ENCODE results near the gene PKN2.
"Not testable (repeated sequence)": the region's sequence is repeated elsewhere in the genome, so short reads cannot be mapped to it uniquely, and the experiment has no call there.

Gene PKN2

GRCh38 chr1:88800382-88801051, 116.4 kb downstream of the PKN2 start:
- DNase-seq: no peak

GRCh38 chr1:88801575-88802208, 117.6 kb downstream of the PKN2 start:
- DNase-seq: no peak

GRCh38 chr1:88802404-88802803, 118.3 kb downstream of the PKN2 start:
- DNase-seq: no peak

GRCh38 chr1:88802950-88803349, 118.9 kb downstream of the PKN2 start:
- no peak for DNase-seq

GRCh38 chr1:88803444-88803843, 119.4 kb downstream of the PKN2 start:
- no peak for DNase-seq

- no peak for DNase-seq
Measured at GRCh38 chr1:88812366-88812765, 128.3 kb downstream of the PKN2 start.

- DNase-seq: no peak
Measured at GRCh38 chr1:88813471-88813870, 129.4 kb downstream of the PKN2 start.

- not testable (repeated sequence) for DNase-seq
Measured at GRCh38 chr1:88819642-88820041, 135.6 kb downstream of the PKN2 start.

- no peak for DNase-seq
Measured at GRCh38 chr1:88825721-88826120, 141.6 kb downstream of the PKN2 start.

- no peak for DNase-seq
Measured at GRCh38 chr1:88847643-88848042, 163.6 kb downstream of the PKN2 start.

- DNase-seq: no peak
Measured at GRCh38 chr1:88851303-88852063, 167.4 kb downstream of the PKN2 start.

- DNase-seq: no peak
Measured at GRCh38 chr1:88867743-88868521, 183.9 kb downstream of the PKN2 start.

- DNase-seq: not testable (repeated sequence)
Measured at GRCh38 chr1:88869644-88870043, 185.6 kb downstream of the PKN2 start.

- no peak for DNase-seq
Measured at GRCh38 chr1:88873737-88874349, 189.8 kb downstream of the PKN2 start.

- DNase-seq: no peak
Measured at GRCh38 chr1:88875595-88875994, 191.5 kb downstream of the PKN2 start.

- no peak for DNase-seq
Measured at GRCh38 chr1:88876573-88877365, 192.7 kb downstream of the PKN2 start.

GRCh38 chr1:88877382-88877825, 193.3 kb downstream of the PKN2 start:
- no peak for DNase-seq

GRCh38 chr1:88877911-88878310, 193.8 kb downstream of the PKN2 start:
- DNase-seq: no peak

GRCh38 chr1:88878731-88879130, 194.7 kb downstream of the PKN2 start:
- DNase-seq: no peak

GRCh38 chr1:88880717-88881116, 196.6 kb downstream of the PKN2 start:
- DNase-seq: not testable (repeated sequence)

GRCh38 chr1:88883156-88883555, 199.1 kb downstream of the PKN2 start:
- DNase-seq: no peak
